ENCODE results near the gene ATXN3.

GRCh38 chr14:92135269-92135668 lies 28.9 kb upstream of the ATXN3 start:
- peak; percentile 22 for TF ChIP-seq CTCF (IDR thresholded peaks at IDR 0.05; ENCODE audit: insufficient read depth, low read length, poor library complexity, severe bottlenecking)
- TF ChIP-seq EZH2phosphoT487 (conservative IDR thresholded peaks at IDR 0.05; ENCODE audit: low read length) = no peak

Data from SU-DHL-6 (cell line).